Gastrocnemius medialis (tissue), 4 donors: ENCODE measurements around the gene APC. TPM values are rescaled to one million over a fixed set of nuclear protein-coding genes. Genes with fewer than 3 reads are reported as not detected.

ENCODE experiments used
- ATAC-seq, 2 donors: fragments of 150-250 bp; one replicate each; pipeline ENCODE4 v1.9.1; 2016
- DNase-seq, 2 donors: peaks; one replicate each; pipeline ENCODE4 v3.0.0-alpha.2; 2019
- H3K27ac ChIP-seq, 4 donors: fragments of 200-600 bp; sonication (generic); 1 replicate in 1 of 4; 2 replicates in 3 of 4; pipeline ENCODE4 v1.5.1; 2016 to 2018; ENCODE audit warnings: mild to moderate bottlenecking in 2 of 4, moderate library complexity in 1 of 4
- H3K27me3 ChIP-seq, 3 donors: fragments of 200-600 bp; sonication (generic) in 2 of 3; 1 replicate in 1 of 3; 2 replicates in 2 of 3; pipeline versions ENCODE4 v1.5.1 to v1.6.0; 2016 to 2019; ENCODE audit warnings: mild to moderate bottlenecking in 1 of 3, moderate library complexity in 1 of 3
- H3K36me3 ChIP-seq, 2 donors: fragments of 200-600 bp; sonication (generic) in 1 of 2; one replicate each; pipeline ENCODE4 v1.5.1; 2017 to 2018
- H3K4me1 ChIP-seq, 2 donors: fragments of 200-600 bp; sonication (generic) in 1 of 2; one replicate each; pipeline ENCODE4 v1.5.1; 2016 to 2017; ENCODE audit warnings: mild to moderate bottlenecking in 2 of 2
- H3K4me3 ChIP-seq, 4 donors: fragments of 200-600 bp; sonication (generic) in 3 of 4; 1 replicate in 1 of 4; 2 replicates in 3 of 4; pipeline ENCODE4 v1.5.1; 2016 to 2019; ENCODE audit warnings: mild to moderate bottlenecking in 2 of 4
- H3K9me3 ChIP-seq, 3 donors: fragments of 200-600 bp; sonication (generic) in 2 of 3; 1 replicate in 1 of 3; 2 replicates in 2 of 3; pipeline ENCODE4 v1.5.1; 2016 to 2019
- POLR2A ChIP-seq, 2 donors: fragments of 450-650 bp; IDR thresholded peaks; one replicate each; pipeline ENCODE4 v1.6.1; 2017; ENCODE audit warnings: antibody characterized with exemption in 2 of 2, mild to moderate bottlenecking in 2 of 2, moderate library complexity in 2 of 2
- in situ Hi-C, 4 donors: fragments of 200-750 bp; cut with MboI; loops; one replicate each; pipeline versions ENCODE4 v1.15.0 to v1.8.0; 2017; ENCODE audit warnings: low sequenced_read_pairs in 4 of 4
- intact Hi-C: fragments of 100-400 bp; cut with DNase I; formaldehyde crosslinking; loops from one replicate; pipeline ENCODE4 v1.15.1; 2023; ENCODE audit warnings: low total_unique reads
- total RNA-seq, 4 donors: library from RNA; depleted of rRNA; stranded (reverse); fragments of >200 nt; gene quantifications; one replicate each; pipeline versions ENCODE4 v1.1.0 to v1.2.3, GENCODE V29; 2016
- TF ChIP-seq, protein P1 (sequence below), 5 experiments: fragments of 450-650 bp in 3 of 5; fragments of 200-600 bp in 2 of 5; sonication (generic) in 2 of 5; IDR thresholded peaks in 4 of 5; conservative IDR thresholded peaks in 1 of 5; 1 replicate in 4 of 5; 2 replicates in 1 of 5; pipeline ENCODE4 v1.5.1; 2016 to 2019; ENCODE audit warnings: antibody characterized with exemption in 5 of 5, mild to moderate bottlenecking in 3 of 5, moderate library complexity in 3 of 5

Gene APC
- total RNA-seq, 4 donors from 2014 or later = 50.1 to 102 (median 60.4) TPM

- ATAC-seq (no peak), DNase-seq (no peak)
- peaks cover 20 to 25% of the 10 kb centered on the region in 2 donors for H3K4me1 ChIP-seq
- no peaks in the 10 kb centered on the region for H3K27me3 ChIP-seq
- peak overlapping the region; percentile 71 to 99 (median 89) for H3K4me3 ChIP-seq
- H3K27ac ChIP-seq = peak overlapping the region; percentile 84 to 90 (median 86)
- TF ChIP-seq, protein P1, sequence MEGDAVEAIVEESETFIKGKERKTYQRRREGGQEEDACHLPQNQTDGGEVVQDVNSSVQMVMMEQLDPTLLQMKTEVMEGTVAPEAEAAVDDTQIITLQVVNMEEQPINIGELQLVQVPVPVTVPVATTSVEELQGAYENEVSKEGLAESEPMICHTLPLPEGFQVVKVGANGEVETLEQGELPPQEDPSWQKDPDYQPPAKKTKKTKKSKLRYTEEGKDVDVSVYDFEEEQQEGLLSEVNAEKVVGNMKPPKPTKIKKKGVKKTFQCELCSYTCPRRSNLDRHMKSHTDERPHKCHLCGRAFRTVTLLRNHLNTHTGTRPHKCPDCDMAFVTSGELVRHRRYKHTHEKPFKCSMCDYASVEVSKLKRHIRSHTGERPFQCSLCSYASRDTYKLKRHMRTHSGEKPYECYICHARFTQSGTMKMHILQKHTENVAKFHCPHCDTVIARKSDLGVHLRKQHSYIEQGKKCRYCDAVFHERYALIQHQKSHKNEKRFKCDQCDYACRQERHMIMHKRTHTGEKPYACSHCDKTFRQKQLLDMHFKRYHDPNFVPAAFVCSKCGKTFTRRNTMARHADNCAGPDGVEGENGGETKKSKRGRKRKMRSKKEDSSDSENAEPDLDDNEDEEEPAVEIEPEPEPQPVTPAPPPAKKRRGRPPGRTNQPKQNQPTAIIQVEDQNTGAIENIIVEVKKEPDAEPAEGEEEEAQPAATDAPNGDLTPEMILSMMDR (IDR thresholded peaks at IDR 0.05 in 4 of 5, conservative IDR thresholded peaks at IDR 0.05 in 1 of 5) = no peak
- TF ChIP-seq POLR2A (IDR thresholded peaks at IDR 0.05) = no peak
- H3K36me3 ChIP-seq = peaks cover 0 to 25% of the 10 kb centered on the region in 2 donors
- no peaks in the 10 kb centered on the region for H3K9me3 ChIP-seq
- intact Hi-C loops = loop anchor here (1.0 to 10.0 kb wide), 3 partner anchors 60 to 653 kb away; partner anchors contain the start of gene YTHDC2
- in situ Hi-C loops = loop anchor here in 1 of 4 donors (10.0 kb wide), 1 partner anchor 53 kb away; no protein-coding TSS in a partner anchor
These were observed 123.9 kb downstream of the APC start for GRCh38 chr5:112861638-112861985.

GRCh38 chr5:112862085-112862484, 124.4 kb downstream of the APC start:
- Histone ChIP-seq H3K36me3 (peaks cover 0 to 30% of the 10 kb centered on the region in 2 donors), H3K27me3 (no peaks in the 10 kb centered on the region), H3K27ac (peak overlapping the region; percentile 84 to 90 (median 86)), H3K4me1 (peaks cover 20 to 25% of the 10 kb centered on the region in 2 donors), H3K4me3 (peak overlapping the region; percentile 71 to 99 (median 89)), H3K9me3 (no peaks in the 10 kb centered on the region)
- TF ChIP-seq, protein P1 (IDR thresholded peaks at IDR 0.05 in 4 of 5, conservative IDR thresholded peaks at IDR 0.05 in 1 of 5) = no peak
- no peak for DNase-seq
- ATAC-seq = no peak
- intact Hi-C loops (loop anchor here (5.0 to 10.0 kb wide), 2 partner anchors 155 to 653 kb away; partner anchors contain the start of gene YTHDC2), in situ Hi-C loops (loop anchor here in 1 of 4 donors (10.0 kb wide), 1 partner anchor 53 kb away; no protein-coding TSS in a partner anchor)

DNA sequence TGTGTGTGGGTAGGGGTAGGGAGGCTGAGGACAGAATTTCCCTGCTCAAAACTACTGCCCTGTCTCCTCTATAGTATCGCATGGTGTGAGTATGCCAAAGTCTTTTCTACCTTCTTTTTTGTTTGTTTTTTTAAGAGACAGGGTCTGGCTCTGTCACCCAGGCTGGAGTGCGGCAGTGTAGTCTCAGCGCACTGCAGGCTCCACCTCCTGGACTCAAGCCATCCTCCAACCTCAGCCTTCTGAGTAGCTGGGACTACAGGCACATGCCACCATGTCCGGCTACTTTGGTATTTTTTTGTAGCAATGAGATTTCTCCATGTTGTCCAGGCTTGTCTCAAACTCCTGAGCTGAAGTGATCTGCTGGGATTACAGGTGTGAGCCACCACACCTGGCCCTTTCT, 125.9 kb downstream of the APC start:
- intact Hi-C loops = loop anchor here (5.0 to 10.0 kb wide), 2 partner anchors 156 to 651 kb away; partner anchors contain the start of gene YTHDC2
- no peak for ATAC-seq

GRCh38 chr5:112865128-112865527, 127.4 kb downstream of the APC start:
- H3K4me3 ChIP-seq = no peak overlapping the region
- ATAC-seq (no peak), DNase-seq (no peak)
- H3K9me3 ChIP-seq = no peaks in the 10 kb centered on the region
- H3K4me1 ChIP-seq = peaks cover 20 to 24% of the 10 kb centered on the region in 2 donors
- no peaks in the 10 kb centered on the region for H3K27me3 ChIP-seq
- no peak for TF ChIP-seq POLR2A (IDR thresholded peaks at IDR 0.05)
- TF ChIP-seq, protein P1 (IDR thresholded peaks at IDR 0.05 in 4 of 5, conservative IDR thresholded peaks at IDR 0.05 in 1 of 5) = no peak
- intact Hi-C loops = loop anchor here (10.0 kb wide), 1 partner anchor 650 kb away; the partner anchor contains the start of gene YTHDC2
- H3K36me3 ChIP-seq = peaks cover 0 to 58% of the 10 kb centered on the region in 2 donors
- in situ Hi-C loops = loop anchor here in 1 of 4 donors (10.0 kb wide), 1 partner anchor 50 kb away; no protein-coding TSS in a partner anchor
- no peak overlapping the region for H3K27ac ChIP-seq

More for the DNA sequence above, 125.9 kb downstream of the APC start:
- TF ChIP-seq, protein P1 (IDR thresholded peaks at IDR 0.05 in 4 of 5, conservative IDR thresholded peaks at IDR 0.05 in 1 of 5) = no peak
- Histone ChIP-seq H3K27me3 (no peaks in the 10 kb centered on the region), H3K36me3 (peaks cover 0 to 45% of the 10 kb centered on the region in 2 donors), H3K4me3 (no peak overlapping the region), H3K4me1 (peaks cover 20 to 25% of the 10 kb centered on the region in 2 donors), H3K9me3 (no peaks in the 10 kb centered on the region), H3K27ac (no peak overlapping the region)
- in situ Hi-C loops = loop anchor here in 1 of 4 donors (10.0 kb wide), 1 partner anchor 51 kb away; no protein-coding TSS in a partner anchor
- no peak for DNase-seq
